GM19351 (cell line): ENCODE results near the gene RIMBP2.

Experiments
- ATAC-seq: cut with Tn5 transposase; IDR thresholded peaks from one replicate; pipeline ENCODE4 v1.9.1; 2021; ENCODE audit warnings: mild to moderate bottlenecking, moderate library complexity; ENCODE audit not compliant: unreplicated experiment

RIMBP2 gene

GRCh38 chr12:130351326-130351725 is 364.8 kb downstream of the RIMBP2 start:
- no peak for ATAC-seq

DNA sequence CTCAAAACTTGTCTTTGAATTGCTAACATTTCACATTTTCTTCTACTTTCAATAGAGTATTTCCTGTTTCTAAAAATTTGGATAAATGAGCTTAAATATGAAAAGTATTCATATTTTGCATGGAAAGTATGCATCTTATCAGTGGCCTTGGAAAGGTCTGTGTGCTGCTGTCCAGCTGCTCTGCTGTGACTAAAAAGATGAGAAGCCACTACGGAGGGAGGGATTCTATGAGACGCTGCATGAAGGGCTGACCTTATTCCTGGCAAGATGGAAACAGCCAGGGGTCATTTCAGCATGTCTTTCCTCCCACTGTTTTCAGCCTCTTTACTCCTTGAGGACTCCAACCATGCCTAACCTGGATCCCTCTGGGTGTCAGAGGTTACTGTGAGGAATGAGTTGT is 365.4 kb downstream of the RIMBP2 start:
- ATAC-seq: no peak

DNA sequence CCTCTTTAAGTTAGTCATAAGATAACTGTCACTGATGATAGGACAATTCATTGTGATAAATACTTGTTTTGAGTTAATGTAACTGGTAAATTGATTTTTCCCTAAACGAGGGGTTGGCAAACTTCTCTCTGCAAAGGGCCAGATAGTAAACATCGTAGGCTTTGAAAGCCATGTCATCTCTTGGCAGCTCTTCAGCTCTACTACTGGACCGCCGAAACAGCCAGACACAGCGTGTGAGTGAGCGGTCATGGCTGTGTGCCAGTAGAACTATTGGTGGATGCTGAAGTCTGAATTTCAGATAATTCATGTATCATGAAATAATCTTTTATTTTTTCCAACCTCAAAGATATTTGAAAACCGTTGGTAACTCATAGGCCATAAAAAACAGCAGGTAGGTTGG is 368.5 kb downstream of the RIMBP2 start:
- no peak for ATAC-seq
